Liver (tissue), 2 donors: Measurements from ENCODE around the gene NPIPB9.
"Not testable (repeated sequence)": the region's sequence is repeated elsewhere in the genome, so short reads cannot be mapped to it uniquely, and the experiment has no call there.

Source experiments
- ZBTB33 ChIP-seq: IDR thresholded peaks from 2 replicates; pipeline ENCODE4 v1.6.1; 2016; ENCODE audit warnings: antibody characterized with exemption
- TF ChIP-seq, protein P1 (sequence below): fragments of 150-350 bp; IDR thresholded peaks from 2 replicates; pipeline ENCODE4 v1.5.1; 2017; ENCODE audit warnings: improper control_type of control experiment, low read depth, low read length; ENCODE audit not compliant: missing input control
- donor health status: healthy.

DNA sequence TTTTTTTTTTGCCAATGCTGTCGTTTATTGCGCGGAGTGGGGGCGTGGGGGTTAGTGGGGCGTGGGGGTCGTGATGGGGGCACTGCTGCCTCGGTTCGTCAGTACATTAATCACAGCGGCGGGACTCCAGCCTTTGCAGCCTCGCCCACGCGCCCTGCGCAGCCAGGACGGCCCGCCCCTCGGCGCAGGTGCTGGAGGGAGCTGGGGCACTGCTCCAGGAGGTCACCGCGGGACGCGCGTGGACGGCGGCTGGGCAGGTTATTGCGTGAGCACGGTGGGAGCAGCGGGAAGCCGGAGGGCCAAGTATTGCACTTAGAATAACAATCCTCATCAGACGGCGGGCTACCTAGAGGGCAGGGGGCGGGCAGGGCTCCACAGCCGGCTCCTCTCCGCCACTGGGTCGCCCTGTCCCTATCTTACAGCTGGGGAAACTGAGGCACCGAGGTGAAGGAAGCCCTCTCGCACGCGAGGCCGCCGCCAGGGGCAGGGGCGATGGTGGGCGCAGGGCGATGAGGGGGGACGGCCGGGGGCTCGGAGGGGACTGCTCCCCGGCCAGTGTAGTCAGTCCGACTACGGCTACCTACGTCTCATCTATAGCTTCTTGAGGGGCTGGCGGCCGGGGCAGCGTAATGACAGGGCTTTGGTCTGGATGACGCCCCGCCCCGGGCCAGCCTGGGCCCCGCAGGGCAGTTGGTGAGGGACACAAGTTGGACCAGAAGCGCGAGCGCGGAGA is 4.8 kb upstream of the NPIPB9 start:
- TF ChIP-seq, protein P1, sequence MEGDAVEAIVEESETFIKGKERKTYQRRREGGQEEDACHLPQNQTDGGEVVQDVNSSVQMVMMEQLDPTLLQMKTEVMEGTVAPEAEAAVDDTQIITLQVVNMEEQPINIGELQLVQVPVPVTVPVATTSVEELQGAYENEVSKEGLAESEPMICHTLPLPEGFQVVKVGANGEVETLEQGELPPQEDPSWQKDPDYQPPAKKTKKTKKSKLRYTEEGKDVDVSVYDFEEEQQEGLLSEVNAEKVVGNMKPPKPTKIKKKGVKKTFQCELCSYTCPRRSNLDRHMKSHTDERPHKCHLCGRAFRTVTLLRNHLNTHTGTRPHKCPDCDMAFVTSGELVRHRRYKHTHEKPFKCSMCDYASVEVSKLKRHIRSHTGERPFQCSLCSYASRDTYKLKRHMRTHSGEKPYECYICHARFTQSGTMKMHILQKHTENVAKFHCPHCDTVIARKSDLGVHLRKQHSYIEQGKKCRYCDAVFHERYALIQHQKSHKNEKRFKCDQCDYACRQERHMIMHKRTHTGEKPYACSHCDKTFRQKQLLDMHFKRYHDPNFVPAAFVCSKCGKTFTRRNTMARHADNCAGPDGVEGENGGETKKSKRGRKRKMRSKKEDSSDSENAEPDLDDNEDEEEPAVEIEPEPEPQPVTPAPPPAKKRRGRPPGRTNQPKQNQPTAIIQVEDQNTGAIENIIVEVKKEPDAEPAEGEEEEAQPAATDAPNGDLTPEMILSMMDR: not testable (repeated sequence)
- TF ChIP-seq ZBTB33: not testable (repeated sequence)
